GM18499 (cell line): ENCODE data around the gene RNU2-63P.
"Not testable (repeated sequence)": the region's sequence is repeated elsewhere in the genome, so short reads cannot be mapped to it uniquely, and the experiment has no call there.

ENCODE experiments used
- ATAC-seq: cut with Tn5 transposase; IDR thresholded peaks from one replicate; pipeline ENCODE4 v1.9.1; 2021; ENCODE audit warnings: moderate number of reproducible peaks; ENCODE audit not compliant: insufficient read depth, unreplicated experiment

RNU2-63P gene

GRCh38 chr2:88032070-88032702, 15.8 kb upstream of the RNU2-63P start:
- ATAC-seq, result no peak

DNA sequence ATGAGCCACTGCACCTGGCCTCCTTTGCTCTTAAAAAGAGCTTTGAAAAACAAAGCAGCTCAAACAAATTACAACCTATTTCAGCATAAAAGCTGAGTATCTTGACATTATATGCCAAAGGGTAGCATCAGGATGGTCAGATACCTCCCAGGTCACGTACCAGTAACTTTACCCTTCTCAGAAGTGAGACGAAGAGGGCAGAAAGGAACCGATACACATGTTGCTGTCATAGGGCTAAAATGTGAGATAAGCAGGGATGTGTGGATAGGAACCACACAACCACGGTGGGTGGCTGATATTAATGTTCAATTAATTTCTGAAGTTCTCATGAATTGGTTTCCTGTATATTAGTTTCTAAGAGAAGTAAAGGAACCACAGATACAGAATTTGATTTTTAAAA, 12.6 kb upstream of the RNU2-63P start:
- ATAC-seq, result no peak

DNA sequence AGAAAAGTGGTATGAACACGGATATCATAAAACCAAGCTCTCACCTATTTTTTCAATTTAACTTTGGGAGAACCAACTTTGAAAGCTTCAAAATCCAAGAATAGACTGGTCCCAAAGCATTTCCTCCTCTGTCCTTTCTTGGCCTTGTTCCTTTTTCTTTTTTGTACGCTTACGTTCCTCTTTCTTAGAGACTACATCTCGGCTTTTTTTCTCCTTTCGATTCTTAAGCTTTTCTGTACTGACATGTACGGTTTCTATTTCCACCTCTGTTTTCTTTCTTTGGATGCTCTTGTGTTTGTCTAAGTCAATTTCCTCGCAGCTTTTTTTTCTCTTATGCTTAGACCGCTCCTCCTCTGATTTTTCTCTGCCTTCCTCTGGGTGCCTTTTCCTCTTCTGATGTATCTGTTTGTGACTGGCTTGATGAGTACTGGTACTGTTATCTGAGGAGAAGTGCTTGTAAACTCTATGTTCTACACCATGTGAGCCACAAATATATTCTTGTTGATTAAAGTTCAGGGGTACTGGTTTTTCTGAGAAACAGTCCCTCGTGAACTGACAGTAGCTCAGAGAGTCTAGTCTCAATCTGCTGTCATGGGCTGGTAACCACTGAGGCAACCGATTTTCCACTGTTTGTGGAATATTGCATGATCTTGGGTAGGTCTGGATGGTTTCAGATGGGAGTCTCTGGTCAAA, 11.5 kb upstream of the RNU2-63P start:
- ATAC-seq, result peak; percentile 43

DNA sequence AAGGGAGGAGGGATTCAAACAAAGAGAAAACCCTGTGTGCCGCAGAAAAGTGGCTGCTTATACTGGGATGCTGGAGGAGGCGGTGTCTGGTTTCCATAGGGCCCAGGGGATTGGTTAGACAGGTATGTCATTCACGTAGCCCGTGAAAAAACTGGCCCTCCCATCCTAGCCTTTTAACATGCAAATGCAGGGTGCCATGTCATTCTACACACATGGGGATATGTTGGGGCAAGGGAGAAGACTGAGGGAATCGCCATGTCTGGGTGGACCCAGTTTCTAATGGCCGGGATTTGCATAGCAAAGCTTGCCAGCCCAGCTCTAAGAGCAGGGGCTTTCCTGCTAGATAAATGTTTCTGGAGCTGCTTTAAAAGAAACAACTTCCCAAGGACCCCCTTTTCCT, 8.2 kb upstream of the RNU2-63P start:
- ATAC-seq, result no peak

DNA sequence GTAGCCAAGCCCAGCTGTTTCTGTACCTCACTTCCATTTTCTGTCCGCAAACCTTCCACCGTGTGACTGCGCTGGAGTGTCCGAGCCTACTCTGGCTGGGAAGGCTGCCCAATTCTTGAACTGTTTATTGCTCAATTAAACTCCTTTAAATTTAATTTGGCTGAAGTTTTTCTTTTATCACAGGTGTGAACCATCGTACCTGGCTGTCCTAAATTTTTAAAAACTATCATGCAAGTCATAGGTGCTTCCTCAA, 6.2 kb upstream of the RNU2-63P start:
- no peak for ATAC-seq

- no peak for ATAC-seq
These were observed 3.6 kb upstream of the RNU2-63P start for GRCh38 chr2:88019985-88020384.

DNA sequence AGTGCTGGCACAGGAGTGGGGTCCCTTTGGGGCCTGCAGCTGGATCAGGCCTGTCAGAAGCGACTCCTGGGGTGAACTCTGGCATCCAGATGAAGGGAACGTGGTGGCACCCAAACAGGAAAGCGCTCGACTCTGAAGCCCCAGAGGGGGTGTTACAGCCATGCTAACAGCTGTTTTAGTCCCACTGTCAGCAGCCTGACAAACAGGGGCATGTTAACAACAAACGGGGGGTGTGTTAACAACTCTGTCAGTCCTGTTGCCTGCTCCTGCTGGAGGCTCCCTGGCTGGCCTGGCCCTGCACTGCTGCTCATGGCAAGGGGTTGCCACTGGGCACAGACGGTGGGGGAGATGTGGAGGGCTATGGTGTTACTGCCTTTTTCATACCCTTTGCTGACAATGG, 2.6 kb upstream of the RNU2-63P start:
- no peak for ATAC-seq

DNA sequence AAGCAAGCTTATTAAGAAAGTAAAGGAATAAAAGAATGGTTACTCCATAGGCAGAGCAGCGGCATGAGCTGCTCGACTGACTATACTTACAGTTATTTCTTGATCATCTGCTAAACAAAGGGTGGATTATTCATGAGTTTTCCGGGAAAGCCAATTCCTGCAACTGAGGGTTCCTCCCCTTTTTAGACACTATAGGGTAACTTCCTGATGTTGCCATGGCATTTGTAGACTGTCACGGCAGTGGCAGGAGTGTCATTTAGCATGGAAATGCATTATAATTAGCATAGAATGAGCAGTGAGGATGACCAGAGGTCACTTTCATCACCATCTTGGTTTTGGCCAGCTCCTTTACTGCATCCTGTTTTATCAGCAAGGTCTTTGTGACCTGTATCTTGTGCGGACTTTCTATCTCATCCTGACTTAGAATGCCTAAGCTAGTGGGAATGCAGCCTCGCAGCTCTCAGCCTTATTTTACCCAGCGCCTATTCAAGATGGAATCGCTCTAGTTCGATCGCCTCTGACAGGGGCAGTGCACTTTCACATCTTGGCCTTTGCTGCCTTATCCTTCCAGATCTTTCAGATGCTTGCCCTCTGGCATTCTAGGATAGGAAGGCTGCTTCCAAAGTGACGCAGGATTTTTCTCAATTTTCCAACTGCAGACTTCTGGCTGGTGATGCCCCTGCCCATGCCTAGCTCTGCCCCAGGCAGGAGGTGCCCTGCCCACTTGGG, 1.9 kb upstream of the RNU2-63P start:
- not testable (repeated sequence) for ATAC-seq

- ATAC-seq, result not testable (repeated sequence)
These were observed 1.4 kb upstream of the RNU2-63P start for GRCh38 chr2:88017780-88018038.

DNA sequence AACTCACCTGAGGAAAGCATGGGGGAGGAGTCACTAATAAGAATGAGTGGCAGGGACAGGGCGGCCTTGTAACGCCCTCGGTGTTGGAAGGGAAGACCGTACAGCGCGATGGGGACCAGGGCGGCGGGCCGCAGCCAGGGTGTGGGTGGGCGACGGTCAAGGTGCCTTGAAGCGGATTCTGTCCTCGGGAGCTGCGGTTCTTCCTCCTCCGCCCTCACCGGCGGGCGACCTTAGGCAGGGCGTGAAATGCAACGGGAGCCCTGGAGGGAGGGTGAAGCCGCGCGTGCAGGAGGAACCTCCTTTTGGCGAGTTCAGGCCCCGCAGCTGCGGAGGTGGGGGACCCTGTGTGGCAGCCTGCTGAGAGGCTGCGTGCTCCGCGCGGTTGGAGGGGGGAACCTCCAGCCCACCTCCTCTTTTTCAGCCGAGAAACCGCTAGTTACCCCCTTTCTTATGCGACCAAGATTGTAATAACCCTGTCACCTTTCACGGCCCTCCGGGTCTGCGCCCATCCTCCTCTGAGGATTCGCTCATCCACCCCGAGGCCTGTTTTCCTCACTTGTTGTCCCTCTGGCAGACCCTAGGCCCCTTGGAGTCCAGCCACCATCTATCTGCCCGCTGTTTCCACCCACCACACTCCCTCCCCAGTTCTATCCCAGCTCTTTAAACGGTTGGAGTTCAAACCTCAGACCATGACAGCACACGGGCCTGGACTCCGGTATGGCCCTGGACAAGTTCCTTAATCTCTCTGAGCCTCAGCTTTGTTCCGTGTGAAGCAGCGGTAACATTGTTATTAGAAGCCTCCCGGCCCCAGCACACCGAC, 823 bp upstream of the RNU2-63P start:
- peak; percentile 37 for ATAC-seq

DNA sequence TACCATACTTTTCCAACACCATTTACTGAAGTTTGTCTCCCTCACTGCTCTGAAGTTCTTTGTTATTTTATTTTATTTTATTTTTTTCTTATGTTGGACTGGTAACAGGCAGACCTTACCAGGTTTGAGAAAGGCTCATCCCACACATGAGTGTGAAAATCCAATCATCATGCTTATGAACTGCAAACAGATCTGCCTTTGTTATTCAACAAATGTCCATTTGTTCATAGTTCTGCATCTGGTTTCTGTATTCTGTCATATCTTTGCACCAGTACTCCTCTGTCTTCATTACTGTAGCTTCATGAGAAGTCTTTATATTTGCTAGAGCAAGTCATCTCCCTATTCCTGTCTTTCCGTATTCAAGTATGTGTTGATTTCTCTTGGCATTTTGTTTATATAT, 5.3 kb downstream of the RNU2-63P start:
- ATAC-seq, result no peak

DNA sequence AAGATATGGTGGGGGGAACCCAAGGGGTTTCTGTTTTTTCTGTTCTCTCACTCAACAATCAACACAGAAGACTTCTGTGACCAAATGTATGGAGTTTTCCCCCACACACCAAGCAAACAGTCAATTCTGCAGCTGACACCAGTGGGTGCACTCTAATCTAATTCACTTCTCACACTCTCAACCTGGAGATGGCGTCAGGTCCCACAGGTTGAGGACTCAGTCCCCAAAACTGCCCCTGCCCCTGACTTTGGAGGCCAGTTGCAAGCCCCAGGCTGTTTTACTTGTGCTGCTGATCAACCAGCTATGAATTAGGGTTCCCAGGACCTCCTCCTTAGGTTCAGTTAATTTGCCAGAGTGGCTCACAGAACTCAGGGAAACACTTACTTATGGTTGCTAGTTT, 6.2 kb downstream of the RNU2-63P start:
- ATAC-seq, result no peak

DNA sequence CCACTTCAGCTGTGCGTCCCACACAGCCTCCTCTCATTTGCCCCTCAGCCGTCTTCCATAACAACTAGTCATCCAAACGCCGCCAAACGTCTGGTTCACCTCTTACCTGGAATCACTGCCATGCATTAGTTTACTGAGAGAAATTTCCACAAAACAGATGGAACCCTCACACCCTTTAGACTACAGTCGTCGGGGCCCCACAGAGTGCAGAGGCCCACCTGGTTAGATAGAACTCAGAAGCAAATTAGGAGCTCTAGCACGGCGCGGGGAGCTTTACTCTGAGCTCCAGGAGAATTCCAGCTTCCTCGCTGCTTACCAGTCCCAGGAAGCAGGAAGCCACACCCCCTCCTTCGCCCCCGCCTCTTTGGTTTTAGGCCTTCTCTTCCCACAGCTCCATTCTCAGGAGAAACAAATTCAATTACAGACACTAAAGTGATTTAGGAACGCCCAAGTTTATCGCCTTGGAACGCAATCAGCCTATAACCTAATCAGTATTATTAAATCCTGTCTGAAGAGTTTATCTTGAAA, 9.4 kb downstream of the RNU2-63P start:
- no peak for ATAC-seq

- ATAC-seq, result no peak
These were observed 10.6 kb downstream of the RNU2-63P start for GRCh38 chr2:88005776-88006175.

- no peak for ATAC-seq
These were observed 13.1 kb downstream of the RNU2-63P start for GRCh38 chr2:88003074-88003755.

DNA sequence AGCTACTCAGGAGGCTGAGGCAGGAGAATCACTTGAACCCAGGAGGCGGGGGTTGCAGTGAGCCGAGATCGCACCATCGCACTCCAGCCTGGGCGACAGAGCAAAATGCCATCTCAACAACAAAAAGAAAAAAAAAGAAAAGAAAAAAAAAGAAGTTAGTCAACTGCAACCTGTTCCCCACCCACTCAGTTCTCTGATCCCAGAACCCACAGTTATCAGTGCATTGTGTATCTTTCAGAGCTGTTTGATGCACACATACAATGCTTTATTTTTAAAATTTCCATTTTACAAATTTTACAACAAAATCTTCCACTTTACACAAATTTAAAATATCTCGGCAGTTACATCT, 14.0 kb downstream of the RNU2-63P start:
- ATAC-seq, result no peak

DNA sequence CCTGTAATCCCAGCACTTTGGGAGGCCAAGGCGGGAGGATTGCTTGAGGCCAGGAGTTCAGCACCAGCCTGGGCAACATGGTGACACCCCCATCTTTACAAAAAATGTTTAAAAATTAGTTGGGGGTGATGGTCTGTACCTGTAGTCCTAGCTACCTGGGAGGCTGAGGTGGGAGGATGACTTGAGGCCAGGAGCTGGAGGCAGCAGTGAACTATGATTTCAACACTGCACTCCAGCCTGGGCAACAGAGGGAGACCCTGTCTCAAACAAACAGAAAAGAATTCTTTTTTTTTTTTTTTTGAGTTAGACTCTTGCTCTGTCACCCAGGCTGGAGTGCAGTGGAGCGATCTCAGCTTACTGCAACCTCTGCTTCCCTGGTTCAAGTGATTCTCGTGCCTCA, 15.9 kb downstream of the RNU2-63P start:
- not testable (repeated sequence) for ATAC-seq

- no peak for ATAC-seq
These were observed 19.8 kb downstream of the RNU2-63P start for GRCh38 chr2:87996570-87996969.

GRCh38 chr2:87995756-87996155, 20.6 kb downstream of the RNU2-63P start:
- ATAC-seq, result no peak

- ATAC-seq, result not testable (repeated sequence)
These were observed 22.0 kb downstream of the RNU2-63P start for GRCh38 chr2:87994304-87994850.
